ENCODE measurements around the gene VTN.

- TF ChIP-seq EZH2 (IDR thresholded peaks at IDR 0.05; ENCODE audit: insufficient read depth, poor library complexity, severe bottlenecking) (no peak), EZH2phosphoT487 (IDR thresholded peaks at IDR 0.05; ENCODE audit: insufficient read depth, low read depth) (no peak)
Measured at GRCh38 chr17:28402224-28402630, 32.1 kb upstream of the VTN start.

All from GM23248 (cell line).